ENCODE results near the gene TRIM62. TPM values are rescaled to one million over a fixed set of nuclear protein-coding genes. Genes with fewer than 3 reads are reported as not detected.

The TRIM62 gene
- total RNA-seq, 4 donors from 2014 or later, result 4.6 to 52.0 (median 5.8) TPM

GRCh38 chr1:33158366-33158765 is 23.5 kb downstream of the TRIM62 start:
- TF ChIP-seq EP300 (IDR thresholded peaks at IDR 0.05; ENCODE audit: low read depth) (no peak), POLR2AphosphoS5 (IDR thresholded peaks at IDR 0.05) (no peak), POLR2A (IDR thresholded peaks at IDR 0.05) (no peak), CTCF (IDR thresholded peaks at IDR 0.05) (no peak)
- intact Hi-C loops (cut with DNase I; ENCODE audit: low total_unique reads) (no loop called here), in situ Hi-C loops (cut with MboI; ENCODE audit: low pct_ligation_motif_present in 1 of 4, low pct_unique_long_range_greater_than_20kb in 1 of 4, low sequenced_read_pairs in 3 of 4) (no loop called here)
- WGBS, 2 donors (ENCODE audit: low coverage in 1 of 2), result 92 to 100% methylated on average over 1 to 3 of the region's 3 CpGs
- no peak overlapping the region for H3K4me3 ChIP-seq
- no peaks in the 10 kb centered on the region for H3K9me3 ChIP-seq
- H3K27ac ChIP-seq, result no peak overlapping the region
- no peaks in the 10 kb centered on the region for H3K27me3 ChIP-seq
- DNase-seq, result no peak
- H3K4me1 ChIP-seq, result peaks cover 0 to 14% (median 0%) of the 10 kb centered on the region in 4 donors
- H3K36me3 ChIP-seq, result no peaks in the 10 kb centered on the region

DNA sequence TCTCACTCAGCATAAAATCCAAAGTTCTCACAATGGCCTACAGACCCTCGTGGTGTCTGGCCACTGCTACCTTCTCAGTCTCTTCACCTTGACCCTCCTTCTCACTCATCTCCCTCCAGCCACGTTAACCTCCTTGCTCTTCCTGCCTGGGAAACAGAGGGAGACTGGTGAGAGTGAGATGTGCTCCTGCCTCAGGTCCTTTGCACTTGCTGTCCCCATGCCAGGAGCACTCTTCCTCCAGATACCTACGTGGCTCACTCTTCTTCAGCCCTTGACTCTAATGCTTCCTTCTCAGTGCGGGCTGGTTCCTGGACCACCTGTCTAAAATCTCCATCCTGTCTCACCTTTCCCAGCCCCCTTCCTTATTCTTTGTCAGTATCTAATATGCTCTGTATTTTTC is 24.7 kb downstream of the TRIM62 start:
- intact Hi-C loops (cut with DNase I; ENCODE audit: low total_unique reads) (no loop called here), in situ Hi-C loops (cut with MboI; ENCODE audit: low pct_ligation_motif_present in 1 of 4, low pct_unique_long_range_greater_than_20kb in 1 of 4, low sequenced_read_pairs in 3 of 4) (no loop called here)
- H3K27ac ChIP-seq, result no peak overlapping the region

DNA sequence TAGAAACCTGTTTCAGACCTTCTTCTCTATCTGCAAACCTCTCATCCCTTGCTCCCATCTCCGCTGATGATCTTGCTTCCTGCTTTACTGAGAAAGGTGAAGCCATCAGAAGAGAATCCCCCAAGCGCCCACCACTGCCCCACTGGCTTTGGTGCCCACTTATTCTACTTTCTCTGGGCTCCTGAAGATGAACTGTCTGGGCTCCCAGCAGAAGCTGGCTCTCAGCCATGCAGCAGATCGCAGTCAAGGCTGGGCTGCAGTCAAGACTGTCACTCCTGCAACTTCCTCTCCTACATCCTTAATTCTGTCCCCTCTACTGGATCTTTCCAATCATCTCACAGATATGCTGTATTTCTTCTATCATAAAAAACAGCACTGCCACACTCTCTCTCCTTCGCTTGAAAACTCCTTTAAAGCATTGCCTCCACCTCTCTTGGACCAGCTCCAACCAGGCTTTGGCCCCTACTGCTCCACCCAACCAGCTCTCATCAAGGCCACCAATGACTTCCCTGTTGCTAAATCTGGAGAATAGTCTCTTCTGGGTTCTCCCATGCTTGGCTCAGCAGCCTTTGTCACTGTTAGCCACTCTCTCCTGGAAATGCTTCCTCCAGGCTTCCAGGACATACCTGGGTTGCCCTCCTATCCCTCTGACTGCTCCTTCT is 25.8 kb downstream of the TRIM62 start:
- WGBS, 2 donors (ENCODE audit: low coverage in 1 of 2), result 50 to 70% methylated on average over 3 to 4 of the region's 4 CpGs
- H3K27ac ChIP-seq, result no peak overlapping the region
- H3K4me3 ChIP-seq, result no peak overlapping the region
- no peaks in the 10 kb centered on the region for H3K36me3 ChIP-seq
- TF ChIP-seq POLR2AphosphoS5 (IDR thresholded peaks at IDR 0.05) (no peak), CTCF (IDR thresholded peaks at IDR 0.05) (no peak), EP300 (IDR thresholded peaks at IDR 0.05; ENCODE audit: low read depth) (no peak), POLR2A (IDR thresholded peaks at IDR 0.05) (no peak)
- in situ Hi-C loops (cut with MboI; ENCODE audit: low pct_ligation_motif_present in 1 of 4, low pct_unique_long_range_greater_than_20kb in 1 of 4, low sequenced_read_pairs in 3 of 4), result no loop called here
- DNase-seq, result no peak
- H3K27me3 ChIP-seq, result no peaks in the 10 kb centered on the region
- peaks cover 0 to 12% (median 0%) of the 10 kb centered on the region in 4 donors for H3K4me1 ChIP-seq
- no peaks in the 10 kb centered on the region for H3K9me3 ChIP-seq
- intact Hi-C loops (cut with DNase I; ENCODE audit: low total_unique reads), result no loop called here

More for the DNA sequence above, 24.7 kb downstream of the TRIM62 start:
- Histone ChIP-seq H3K4me3 (no peak overlapping the region), H3K27me3 (no peaks in the 10 kb centered on the region), H3K4me1 (peaks cover 0 to 18% (median 0%) of the 10 kb centered on the region in 4 donors), H3K9me3 (no peaks in the 10 kb centered on the region), H3K36me3 (no peaks in the 10 kb centered on the region)
- TF ChIP-seq EP300 (IDR thresholded peaks at IDR 0.05; ENCODE audit: low read depth), result no peak
- no peak for TF ChIP-seq CTCF (IDR thresholded peaks at IDR 0.05)
- no peak for TF ChIP-seq POLR2A (IDR thresholded peaks at IDR 0.05)
- no peak for TF ChIP-seq POLR2AphosphoS5 (IDR thresholded peaks at IDR 0.05)
- WGBS, 2 donors (ENCODE audit: low coverage in 1 of 2), result 90 to 92% methylated on average over 2 to 4 of the region's 4 CpGs
- no peak for DNase-seq

DNA sequence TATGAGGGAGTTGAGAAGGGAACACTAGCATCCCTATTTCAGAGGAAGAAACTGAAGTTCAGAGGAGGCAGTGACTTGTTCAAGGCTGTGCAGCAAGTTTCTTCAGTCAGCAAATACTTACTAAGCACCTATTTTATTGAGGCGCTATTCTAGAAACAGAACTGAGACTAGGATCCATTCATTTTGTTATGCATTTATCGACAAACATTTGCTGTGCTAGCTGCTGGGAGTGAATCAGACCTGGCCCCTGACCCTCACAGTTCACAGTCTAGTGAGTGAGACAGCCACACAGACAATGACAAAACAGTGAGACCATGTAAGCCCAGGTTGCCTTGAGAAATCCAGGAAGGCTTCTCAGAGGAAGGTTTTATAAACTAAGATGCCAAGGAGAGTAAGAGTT is 28.2 kb downstream of the TRIM62 start:
- H3K9me3 ChIP-seq, result no peaks in the 10 kb centered on the region
- in situ Hi-C loops (cut with MboI; ENCODE audit: low pct_ligation_motif_present in 1 of 4, low pct_unique_long_range_greater_than_20kb in 1 of 4, low sequenced_read_pairs in 3 of 4) (no loop called here), intact Hi-C loops (cut with DNase I; ENCODE audit: low total_unique reads) (no loop called here)
- no peaks in the 10 kb centered on the region for H3K27me3 ChIP-seq
- 93 to 100% methylated on average over 1 to 2 of the region's 2 CpGs for WGBS, 2 donors (ENCODE audit: low coverage in 1 of 2)
- peaks cover 0 to 10% (median 0%) of the 10 kb centered on the region in 4 donors for H3K4me1 ChIP-seq
- no peaks in the 10 kb centered on the region for H3K36me3 ChIP-seq
- TF ChIP-seq EP300 (IDR thresholded peaks at IDR 0.05; ENCODE audit: low read depth) (no peak), POLR2AphosphoS5 (IDR thresholded peaks at IDR 0.05) (no peak), POLR2A (IDR thresholded peaks at IDR 0.05) (no peak), CTCF (IDR thresholded peaks at IDR 0.05) (no peak)
- no peak overlapping the region for H3K27ac ChIP-seq
- H3K4me3 ChIP-seq, result no peak overlapping the region
- DNase-seq, result no peak
